HepG2 (cell line): ENCODE results near the gene BCORL1. TPM values are rescaled to one million over a fixed set of nuclear protein-coding genes. Genes with fewer than 3 reads are reported as not detected.

ENCODE experiments used
- ATAC-seq: fragments of 200-7000 bp; cut with Tn5 transposase; 3 replicates; pipeline ENCODE4 v1.9.1; 2020; ENCODE audit warnings: mild to moderate bottlenecking, moderate library complexity
- BruUV-seq: library from RNA; stranded (reverse); fragments of 400-500 nt; replicated peaks from 2 replicates; lab custom pipeline; 2021; lab: Mats Ljungman, UMichigan
- CTCF ChIA-PET: fragments of 300-600 bp; formaldehyde crosslinking; extraction: SDS; loops from one replicate; lab custom pipeline; 2021; ENCODE audit warnings: low total read pairs, inconsistent platforms, low intra/inter-chr PET ratio; lab: Yijun Ruan, JAX
- POLR2A ChIA-PET: fragments of 350-600 bp; sonication (Branson Sonifier 250); formaldehyde crosslinking; loops from one replicate; lab custom pipeline; 2020; ENCODE audit warnings: antibody characterized with exemption, inconsistent platforms; lab: Yijun Ruan, JAX
- DNase-seq: peaks from one replicate; pipeline ENCODE4 v3.0.0-alpha.2; 2015; ENCODE audit warnings: low spot score
- FAIRE-seq: peaks from 3 replicates; lab custom pipeline; 2011; peaks lifted over from hg19 to GRCh38; lab: Jason Lieb, UNC
- H2AFZ ChIP-seq: one replicate; pipeline ENCODE4 v1.6.1; 2011; ENCODE audit warnings: low read length, inconsistent platforms
- H3K27ac ChIP-seq: fragments of 300-600 bp; 3 replicates; pipeline ENCODE4 v1.8.0; 2011; ENCODE audit warnings: mixed run types, mild to moderate bottlenecking, mixed read lengths, low read length, inconsistent platforms; ENCODE audit not compliant: insufficient read depth; ENCODE audit errors: extremely low read length
- H3K27me3 ChIP-seq, 2 experiments: fragments of 200-600 bp in 1 of 2; 2 replicates in 1 of 2; 3 replicates in 1 of 2; pipeline versions ENCODE4 v1.6.0 to v1.8.0; 2011; ENCODE audit warnings: low read length in 2 of 2, mild to moderate bottlenecking in 2 of 2, moderate library complexity in 2 of 2, inconsistent platforms in 1 of 2; ENCODE audit not compliant: insufficient read depth in 2 of 2, control insufficient read depth in 1 of 2
- H3K36me3 ChIP-seq, 2 experiments: fragments of 200-600 bp in 1 of 2; replicated peaks in 1 of 2; 2 replicates in 1 of 2; 3 replicates in 1 of 2; pipeline versions ENCODE4 v1.5.1 to v1.8.0; 2011; ENCODE audit warnings: low read length in 2 of 2, inconsistent platforms in 1 of 2; ENCODE audit not compliant: insufficient read depth in 2 of 2, control insufficient read depth in 1 of 2
- H3K4me1 ChIP-seq: 2 replicates; pipeline ENCODE4 v1.5.1; 2012; ENCODE audit warnings: low read length, inconsistent platforms; ENCODE audit not compliant: insufficient read depth
- H3K4me2 ChIP-seq: 2 replicates; pipeline ENCODE4 v1.6.0; 2011; ENCODE audit warnings: low read depth, low read length, inconsistent platforms
- H3K4me3 ChIP-seq, 3 experiments: fragments of 200-600 bp in 1 of 3; sonication (generic), shearing (Covaris generic) in 1 of 3; replicated peaks in 1 of 3; 2 replicates each; pipeline ENCODE4 v1.5.1; 2011 to 2016; ENCODE audit warnings: low read length in 3 of 3, inconsistent platforms in 2 of 3, low read depth in 2 of 3, mild to moderate bottlenecking in 2 of 3, control low read depth in 1 of 3, mixed read lengths in 1 of 3; ENCODE audit not compliant: insufficient read depth in 1 of 3
- H3K79me2 ChIP-seq: one replicate; pipeline ENCODE4 v1.6.1; 2011; ENCODE audit warnings: low read length, inconsistent platforms; ENCODE audit not compliant: insufficient read depth
- H3K9ac ChIP-seq: 2 replicates; pipeline ENCODE4 v1.6.0; 2011; ENCODE audit warnings: mild to moderate bottlenecking, low read depth, low read length, inconsistent platforms; ENCODE audit not compliant: insufficient read depth
- H3K9me3 ChIP-seq: 2 replicates; pipeline ENCODE4 v1.5.1; 2012; ENCODE audit warnings: mild to moderate bottlenecking, low read length
- H4K20me1 ChIP-seq: 2 replicates; pipeline ENCODE4 v1.6.0; 2011; ENCODE audit warnings: inconsistent platforms, mild to moderate bottlenecking, low read length, moderate library complexity; ENCODE audit not compliant: insufficient read depth
- ARID5B ChIP-seq: IDR thresholded peaks from 2 replicates; pipeline ENCODE4 v1.4.0; 2020; ENCODE audit warnings: mild to moderate bottlenecking, missing genetic modification reagents
- LCORL ChIP-seq, 2 experiments: fragments of 450-650 bp in 1 of 2; sonication (generic) in 1 of 2; formaldehyde crosslinking in 1 of 2; IDR thresholded peaks; 2 replicates each; pipeline versions ENCODE4 v1.5.0 to v1.6.1; 2017 to 2020; ENCODE audit warnings: antibody characterized with exemption in 1 of 2, missing genetic modification reagents in 1 of 2
- TFDP1 ChIP-seq: IDR thresholded peaks from 2 replicates; pipeline ENCODE4 v1.6.1; 2016; ENCODE audit warnings: missing compliant biosample characterization, missing genetic modification reagents, borderline replicate concordance
- TMF1 ChIP-seq: sonication (generic); formaldehyde crosslinking; IDR thresholded peaks from 2 replicates; pipeline ENCODE4 v1.8.1; 2022; ENCODE audit warnings: low read depth, missing genetic modification reagents
- ZBTB38 ChIP-seq: sonication (generic); formaldehyde crosslinking; IDR thresholded peaks from 2 replicates; pipeline ENCODE4 v1.5.1; 2020; ENCODE audit warnings: mild to moderate bottlenecking, missing genetic modification reagents
- ZFP36L2 ChIP-seq: sonication (generic); formaldehyde crosslinking; IDR thresholded peaks from 2 replicates; pipeline ENCODE4 v1.4.0; 2020; ENCODE audit warnings: missing genetic modification reagents
- ZKSCAN1 ChIP-seq: fragments of 150-350 bp; IDR thresholded peaks from 2 replicates; pipeline ENCODE4 v1.6.1; 2014; ENCODE audit warnings: low read length
- ZNF367 ChIP-seq: sonication (generic); formaldehyde crosslinking; IDR thresholded peaks from 2 replicates; pipeline ENCODE4 v1.4.0; 2020; ENCODE audit warnings: missing genetic modification reagents, borderline replicate concordance
- ZNF557 ChIP-seq: sonication (generic); formaldehyde crosslinking; IDR thresholded peaks from 2 replicates; pipeline ENCODE4 v1.4.0; 2020; ENCODE audit warnings: missing genetic modification reagents
- ZNF7 ChIP-seq: IDR thresholded peaks from 2 replicates; pipeline ENCODE4 v1.6.1; 2016; ENCODE audit warnings: missing biosample characterization, missing genetic modification reagents
- ZNF790 ChIP-seq: sonication (generic); formaldehyde crosslinking; IDR thresholded peaks from 2 replicates; pipeline ENCODE4 v1.8.0; 2022; ENCODE audit warnings: missing genetic modification reagents, mild to moderate bottlenecking, borderline replicate concordance
- ZSCAN30 ChIP-seq: sonication (generic); formaldehyde crosslinking; IDR thresholded peaks from 2 replicates; pipeline ENCODE4 v1.5.0; 2020; ENCODE audit warnings: mild to moderate bottlenecking, missing genetic modification reagents
- WGBS: methylation state at CpG from one replicate; pipeline ENCODE4 v1.1.6; 2017; ENCODE audit warnings: low lambda C conversion rate; 5-methylcytosine and 5-hydroxymethylcytosine counted together
- in situ Hi-C: cut with HindIII; loops from 2 replicates; pipeline ENCODE4 v1.10.0; 2017; ENCODE audit warnings: low pct_unique_long_range_greater_than_20kb; ENCODE audit not compliant: extremely low pct_ligation_motif_present
- intact Hi-C: fragments of 100-400 bp; cut with micrococcal nuclease; formaldehyde crosslinking; loops from one replicate; pipeline ENCODE4 v1.10.0; 2022; ENCODE audit not compliant: unreplicated experiment
- polyA plus RNA-seq, 8 experiments: library from polyadenylated mRNA; depleted of rRNA in 3 of 8; stranded (reverse) in 7 of 8; unstranded in 1 of 8; fragments of >200 nt; fragmentation: Illumina TruSeq in 4 of 8; extraction: Trizol in 4 of 8; gene quantifications; 2 replicates each; pipeline versions ENCODE4 v1.2.1 to v1.2.3, GENCODE V29; 2011 to 2016; ENCODE audit warnings: low read depth in 4 of 8, missing spikeins in 1 of 8, mixed read lengths in 1 of 8; ENCODE audit not compliant: insufficient read depth in 1 of 8
- total RNA-seq, 5 experiments: library from RNA; depleted of rRNA; stranded (reverse); fragments of >200 nt; fragmentation: Illumina TruSeq; extraction: Trizol; gene quantifications; 2 replicates each; pipeline ENCODE4 v1.2.3, GENCODE V29; 2016; ENCODE audit warnings: low read depth in 1 of 5

The BCORL1 gene
- total and polyA plus RNA-seq, 2 of the 13 experiments (the other 11 are each of a cell fraction or from before 2014, with no cell fraction given), result 0.67 to 1.4 TPM

GRCh38 chrX:130082244-130083106, 100.0 kb downstream of the BCORL1 start:
- Histone ChIP-seq H3K4me2 (no peak overlapping the region), H4K20me1 (no peaks in the 10 kb centered on the region), H3K9me3 (no peaks in the 10 kb centered on the region), H3K4me3 (no peak overlapping the region), H3K36me3 (no peaks in the 10 kb centered on the region), H3K79me2 (no peaks in the 10 kb centered on the region), H3K9ac (no peak overlapping the region)
- DNase-seq (no peak), FAIRE-seq (no peak)
- no TSS peak for BruUV-seq
- POLR2A ChIA-PET, result no interaction called here
- in situ Hi-C loops, result loop anchor here (5.0 kb wide), 2 partner anchors 35 to 110 kb away; no protein-coding TSS in a partner anchor
- TF ChIP-seq ZNF557 (CRISPR knock-in tag) (no peak), ZNF7 (CRISPR knock-in tag) (no peak), TMF1 (CRISPR knock-in tag) (no peak), ARID5B (no peak), TFDP1 (CRISPR knock-in tag) (no peak), ZSCAN30 (no peak), ZBTB38 (CRISPR knock-in tag) (no peak), ZKSCAN1 (no peak), LCORL (IDR thresholded peaks at IDR 0.05) (no peak), LCORL (CRISPR knock-in tag; IDR thresholded peaks at IDR 0.05) (no peak), ZFP36L2 (no peak), ZNF367 (CRISPR knock-in tag) (no peak), ZNF790 (no peak)
- TF ChIP-seq, all 625 proteins: peak for 0
- H2AFZ ChIP-seq, result no peak overlapping the region
- intact Hi-C loops, result no loop called here
- H3K4me1 ChIP-seq, result peaks cover 9% of the 10 kb centered on the region
- CTCF ChIA-PET, result no interaction called here
- no peak; the same call in 2 of the 3 replicates for ATAC-seq
- H3K27me3 ChIP-seq, result no peaks in the 10 kb centered on the region
- WGBS, result 87% methylated on average over 7 of the region's 28 CpGs
- no peak overlapping the region for H3K27ac ChIP-seq
